Germinal center (tissue), 1 donor: ENCODE results near the gene PEX14.
"Not testable (repeated sequence)": the region's sequence is repeated elsewhere in the genome, so short reads cannot be mapped to it uniquely, and the experiment has no call there.

Experiments used
- DNase-seq: peaks from one replicate; pipeline ENCODE4 v3.0.0; 2012; ENCODE audit warnings: mixed read lengths, low spot score

The PEX14 gene

GRCh38 chr1:10450836-10451235 is 23.9 kb upstream of the PEX14 start:
- DNase-seq = no peak

GRCh38 chr1:10451287-10451686 is 23.5 kb upstream of the PEX14 start:
- no peak for DNase-seq

GRCh38 chr1:10456048-10456447 is 18.7 kb upstream of the PEX14 start:
- no peak for DNase-seq

GRCh38 chr1:10456661-10457060 is 18.1 kb upstream of the PEX14 start:
- no peak for DNase-seq

- not testable (repeated sequence) for DNase-seq
Measured at GRCh38 chr1:10457462-10457861, 17.3 kb upstream of the PEX14 start.

- no peak for DNase-seq
Measured at GRCh38 chr1:10457875-10458274, 16.9 kb upstream of the PEX14 start.

GRCh38 chr1:10459184-10459583 is 15.6 kb upstream of the PEX14 start:
- DNase-seq = no peak

- no peak for DNase-seq
Measured at GRCh38 chr1:10467078-10467477, 7.7 kb upstream of the PEX14 start.

- DNase-seq = no peak
Measured at GRCh38 chr1:10470043-10470442, 4.7 kb upstream of the PEX14 start.

- DNase-seq = no peak
Measured at GRCh38 chr1:10471411-10472219, 3.1 kb upstream of the PEX14 start.

GRCh38 chr1:10472220-10473144 is 2.3 kb upstream of the PEX14 start, which contains the start of gene DFFA:
Gene DFFA, minus strand, starts transcription at chr1:10472529. Its CDS starts 71 bp downstream, at chr1:10472458.
- peak; percentile 91 for DNase-seq

GRCh38 chr1:10473145-10473765 is 1.5 kb upstream of the PEX14 start:
- DNase-seq = no peak

- DNase-seq = not testable (repeated sequence)
Measured at GRCh38 chr1:10474309-10474612, 489 bp upstream of the PEX14 start.

GRCh38 chr1:10475510-10475909 is 760 bp downstream of the PEX14 start:
- no peak for DNase-seq

- no peak for DNase-seq
Measured at GRCh38 chr1:10479296-10479695, 4.5 kb downstream of the PEX14 start.

GRCh38 chr1:10480614-10481013 is 5.9 kb downstream of the PEX14 start:
- no peak for DNase-seq

- no peak for DNase-seq
Measured at GRCh38 chr1:10484521-10484920, 9.8 kb downstream of the PEX14 start.

GRCh38 chr1:10489291-10490055 is 14.7 kb downstream of the PEX14 start:
- no peak for DNase-seq

GRCh38 chr1:10490286-10490970 is 15.7 kb downstream of the PEX14 start:
- no peak for DNase-seq

GRCh38 chr1:10494418-10494753 is 19.6 kb downstream of the PEX14 start:
- DNase-seq = no peak

GRCh38 chr1:10494754-10495474 is 20.2 kb downstream of the PEX14 start:
- DNase-seq = peak; percentile 82
